Measurements from ENCODE around the gene ALPP. TPM values are rescaled to one million over a fixed set of nuclear protein-coding genes. Genes with fewer than 3 reads are reported as not detected.
"Not testable (repeated sequence)": the region's sequence is repeated elsewhere in the genome, so short reads cannot be mapped to it uniquely, and the experiment has no call there.

ALPP gene
- total and polyA plus RNA-seq, 4 donors, result 7.0 to 25.8 (median 11.5) TPM

- DNase-seq, result no peak
These were observed 42.7 kb upstream of the ALPP start for GRCh38 chr2:232335859-232336215.

GRCh38 chr2:232336241-232336736 is 42.3 kb upstream of the ALPP start:
- no peak overlapping the region for H3K9ac ChIP-seq (ENCODE audit: insufficient read depth in 1 of 2, low read length in 2 of 2)
- no peak overlapping the region for H3K4me3 ChIP-seq
- peaks cover 0 to under 1% (median 0%) of the 10 kb centered on the region in 5 donors for H3K4me1 ChIP-seq (ENCODE audit: control insufficient read depth in 5 of 5, insufficient read depth in 5 of 5, low read length in 5 of 5)
- H3K36me3 ChIP-seq (ENCODE audit: control insufficient read depth in 4 of 4, insufficient read depth in 4 of 4, low read length in 4 of 4), result peaks cover 0 to 13% (median 2%) of the 10 kb centered on the region in 4 donors
- DNase-seq (no peak), ATAC-seq (ENCODE audit: insufficient read depth, low FRiP score) (no peak)
- H3K27me3 ChIP-seq (ENCODE audit: control insufficient read depth in 3 of 3, insufficient read depth in 3 of 3, low read length in 2 of 3), result no peaks in the 10 kb centered on the region
- TF ChIP-seq CTCF (IDR thresholded peaks at IDR 0.05; ENCODE audit: control extremely low read depth, extremely low read depth), result no peak
- H3K27ac ChIP-seq (ENCODE audit: low read depth in 1 of 2, low read length in 1 of 2), result no peak overlapping the region
- no peaks in the 10 kb centered on the region for H3K9me3 ChIP-seq (ENCODE audit: control insufficient read depth in 4 of 4, insufficient read depth in 3 of 4, low read length in 3 of 4)
- WGBS, 2 donors, result 94 to 96% methylated on average over 15 of the region's 15 CpGs

More at GRCh38 chr2:232335859-232336215, 42.7 kb upstream of the ALPP start:
- H3K4me1 ChIP-seq (ENCODE audit: control insufficient read depth in 5 of 5, insufficient read depth in 5 of 5, low read length in 5 of 5), result peaks cover 0 to 4% (median 0%) of the 10 kb centered on the region in 5 donors
- TF ChIP-seq CTCF (IDR thresholded peaks at IDR 0.05; ENCODE audit: control extremely low read depth, extremely low read depth), result no peak
- no peak overlapping the region for H3K4me3 ChIP-seq
- no peaks in the 10 kb centered on the region for H3K9me3 ChIP-seq (ENCODE audit: control insufficient read depth in 4 of 4, insufficient read depth in 3 of 4, low read length in 3 of 4)
- WGBS, 2 donors, result 94 to 98% methylated on average over 4 of the region's 4 CpGs
- ATAC-seq (ENCODE audit: insufficient read depth, low FRiP score), result no peak
- no peaks in the 10 kb centered on the region for H3K27me3 ChIP-seq (ENCODE audit: control insufficient read depth in 3 of 3, insufficient read depth in 3 of 3, low read length in 2 of 3)
- no peak overlapping the region for H3K9ac ChIP-seq (ENCODE audit: insufficient read depth in 1 of 2, low read length in 2 of 2)
- H3K36me3 ChIP-seq (ENCODE audit: control insufficient read depth in 4 of 4, insufficient read depth in 4 of 4, low read length in 4 of 4), result peaks cover 0 to 13% (median 2%) of the 10 kb centered on the region in 4 donors
- no peak overlapping the region for H3K27ac ChIP-seq (ENCODE audit: low read depth in 1 of 2, low read length in 1 of 2)

- Histone ChIP-seq H3K9ac (ENCODE audit: insufficient read depth in 1 of 2, low read length in 2 of 2) (no peak overlapping the region), H3K36me3 (ENCODE audit: control insufficient read depth in 4 of 4, insufficient read depth in 4 of 4, low read length in 4 of 4) (peaks cover 0 to 13% (median 2%) of the 10 kb centered on the region in 4 donors), H3K9me3 (ENCODE audit: control insufficient read depth in 4 of 4, insufficient read depth in 3 of 4, low read length in 3 of 4) (no peaks in the 10 kb centered on the region), H3K27me3 (ENCODE audit: control insufficient read depth in 3 of 3, insufficient read depth in 3 of 3, low read length in 2 of 3) (no peaks in the 10 kb centered on the region), H3K27ac (ENCODE audit: low read depth in 1 of 2, low read length in 1 of 2) (no peak overlapping the region), H3K4me1 (ENCODE audit: control insufficient read depth in 5 of 5, insufficient read depth in 5 of 5, low read length in 5 of 5) (no peaks in the 10 kb centered on the region), H3K4me3 (no peak overlapping the region)
- WGBS, 2 donors, result 86 to 87% methylated on average over 17 to 18 of the region's 18 CpGs
- ATAC-seq (ENCODE audit: insufficient read depth, low FRiP score), result no peak
- DNase-seq, result no peak
- no peak for TF ChIP-seq CTCF (IDR thresholded peaks at IDR 0.05; ENCODE audit: control extremely low read depth, extremely low read depth)
These were observed 41.4 kb upstream of the ALPP start for GRCh38 chr2:232336981-232337720.

- not testable (repeated sequence) for H3K4me1 ChIP-seq (ENCODE audit: control insufficient read depth in 5 of 5, insufficient read depth in 5 of 5, low read length in 5 of 5); H3K27ac ChIP-seq (ENCODE audit: low read depth in 1 of 2, low read length in 1 of 2); H3K27me3 ChIP-seq (ENCODE audit: control insufficient read depth in 3 of 3, insufficient read depth in 3 of 3, low read length in 2 of 3); H3K9ac ChIP-seq (ENCODE audit: insufficient read depth in 1 of 2, low read length in 2 of 2); H3K9me3 ChIP-seq (ENCODE audit: control insufficient read depth in 4 of 4, insufficient read depth in 3 of 4, low read length in 3 of 4); ATAC-seq (ENCODE audit: insufficient read depth, low FRiP score); DNase-seq; H3K4me3 ChIP-seq
- 86 to 100% methylated on average over 3 to 12 of the region's 16 CpGs for WGBS, 2 donors
- peaks cover 0 to 13% (median 2%) of the 10 kb centered on the region in 4 donors for H3K36me3 ChIP-seq (ENCODE audit: control insufficient read depth in 4 of 4, insufficient read depth in 4 of 4, low read length in 4 of 4)
These were observed 40.3 kb upstream of the ALPP start for GRCh38 chr2:232338094-232338758.

Data from lung (tissue), 12 donors.